NOMO-1 (cell line): ENCODE data around the gene EPS8L3.
"Not testable (repeated sequence)": the region's sequence is repeated elsewhere in the genome, so short reads cannot be mapped to it uniquely, and the experiment has no call there.

ENCODE experiments used
- DNase-seq, 2 experiments: peaks; one replicate each; lab custom pipeline; 2025; ENCODE audit not compliant: unreplicated experiment in 2 of 2; lab: John Stamatoyannopoulos, UW

The EPS8L3 gene

GRCh38 chr1:109714661-109715372 lies 48.9 kb downstream of the EPS8L3 start:
- no peak for DNase-seq

DNA sequence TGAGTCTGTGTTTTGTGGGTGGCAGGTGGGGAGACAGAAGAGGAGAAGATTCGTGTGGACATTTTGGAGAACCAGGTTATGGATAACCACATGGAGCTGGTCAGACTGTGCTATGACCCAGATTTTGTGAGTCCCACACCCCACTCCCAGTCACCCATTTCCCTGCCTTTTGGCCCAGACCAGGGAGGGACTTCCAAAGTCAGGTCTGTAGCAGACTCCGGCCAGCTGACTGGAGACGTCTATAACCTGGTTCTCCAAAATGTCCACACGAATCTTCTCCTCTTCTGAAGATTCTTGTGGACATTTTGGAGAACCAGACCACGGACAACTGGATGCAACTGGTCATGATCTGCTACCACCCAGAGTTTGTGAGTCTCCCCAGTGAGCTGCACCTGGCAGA lies 50.1 kb downstream of the EPS8L3 start:
- no peak for DNase-seq

DNA sequence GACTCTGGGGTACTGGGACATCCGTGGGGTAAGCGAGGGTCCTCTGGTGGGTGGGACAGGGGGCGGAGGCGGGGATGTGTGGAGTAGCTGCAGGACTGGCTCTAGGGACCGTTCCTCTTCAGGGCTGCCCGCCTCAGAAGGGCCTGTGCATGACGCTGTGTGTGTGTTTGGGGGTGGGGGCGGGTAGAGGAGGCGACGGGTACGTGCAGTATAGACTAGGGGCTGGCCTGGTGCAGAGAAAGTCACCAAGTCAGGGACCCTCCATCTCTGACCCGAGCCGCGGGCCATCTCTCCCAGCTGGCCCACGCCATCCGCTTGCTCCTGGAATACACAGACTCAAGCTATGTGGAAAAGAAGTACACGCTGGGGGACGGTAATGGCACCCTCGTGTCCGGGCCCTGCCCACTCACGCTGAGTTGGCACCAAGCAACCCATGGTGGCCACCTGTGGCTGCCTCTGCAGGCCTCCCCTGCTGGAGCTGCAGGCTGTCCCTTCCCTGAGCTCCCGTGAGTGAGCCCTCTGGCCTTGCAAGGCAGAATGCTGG lies 51.3 kb downstream of the EPS8L3 start:
- no peak for DNase-seq

- DNase-seq: not testable (repeated sequence)
Measured at GRCh38 chr1:109711593-109712320, 52.0 kb downstream of the EPS8L3 start, which contains the start of gene GSTM5. Gene GSTM5, plus strand, starts transcription at chr1:109712251. Its CDS starts 62 bp downstream, at chr1:109712313.

DNA sequence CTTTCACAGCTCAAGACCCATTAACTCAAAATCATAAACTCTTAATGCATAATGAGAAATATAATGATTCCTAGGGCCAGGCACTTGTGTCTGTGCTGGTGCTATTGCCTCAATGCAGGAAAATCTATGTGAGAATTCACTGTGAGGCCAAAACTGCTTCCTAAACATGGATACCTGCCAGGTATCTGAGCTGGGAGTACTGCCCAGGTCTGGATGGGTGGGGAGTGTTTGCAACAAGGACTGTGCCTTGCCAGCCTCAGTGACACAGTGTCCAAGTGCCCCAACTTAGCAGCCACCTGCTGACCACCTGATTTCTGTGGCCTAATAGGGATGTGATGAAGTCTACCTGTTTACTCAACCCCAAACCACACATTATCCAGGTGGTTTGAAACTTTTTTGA lies 53.9 kb downstream of the EPS8L3 start:
- not testable (repeated sequence) for DNase-seq

- DNase-seq: not testable (repeated sequence)
Measured at GRCh38 chr1:109708949-109709348, 54.8 kb downstream of the EPS8L3 start.

GRCh38 chr1:109705411-109705810 lies 58.3 kb downstream of the EPS8L3 start:
- no peak for DNase-seq

DNA sequence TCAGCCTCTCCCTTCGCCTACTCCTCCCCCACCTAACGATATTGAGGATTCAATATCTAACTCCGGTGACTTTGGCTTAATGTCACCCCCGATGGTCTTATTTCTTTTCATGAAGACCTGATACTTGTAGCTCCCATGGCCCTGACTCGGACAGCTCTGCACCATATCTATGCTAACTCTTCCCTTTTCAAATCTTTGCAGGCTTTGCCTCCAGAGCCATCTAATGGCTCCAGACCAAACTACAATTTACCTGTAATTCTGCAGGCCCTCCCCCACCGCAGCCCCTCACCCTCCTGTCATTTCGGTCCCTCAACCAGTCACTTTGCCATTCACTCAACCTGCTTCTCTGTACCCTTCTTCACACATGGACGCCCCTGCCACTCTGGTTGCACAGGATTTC lies 59.5 kb downstream of the EPS8L3 start:
- DNase-seq: no peak

- not testable (repeated sequence) for DNase-seq
Measured at GRCh38 chr1:109702940-109703339, 60.8 kb downstream of the EPS8L3 start.
